Mesendoderm (in vitro differentiated cells): ENCODE results near the gene KDM6A. TPM values are rescaled to one million over a fixed set of nuclear protein-coding genes. Genes with fewer than 3 reads are reported as not detected.
"Not testable (repeated sequence)": the region's sequence is repeated elsewhere in the genome, so short reads cannot be mapped to it uniquely, and the experiment has no call there.

Experiments
- DNase-seq: peaks from one replicate; pipeline ENCODE4 v3.0.0; 2013
- H2AK5ac ChIP-seq: 2 replicates; pipeline ENCODE4 v1.6.1; 2013; ENCODE audit warnings: low read length, inconsistent platforms
- H2BK120ac ChIP-seq: 2 replicates; pipeline ENCODE4 v1.6.1; 2013; ENCODE audit warnings: low read depth, mild to moderate bottlenecking, low read length, moderate library complexity, mixed read lengths
- H2BK15ac ChIP-seq: replicated peaks from 2 replicates; pipeline ENCODE4 v1.6.1; 2013; ENCODE audit warnings: low read depth, mild to moderate bottlenecking, moderate library complexity
- H2BK5ac ChIP-seq: 2 replicates; pipeline ENCODE4 v1.6.1; 2013; ENCODE audit warnings: low read length, inconsistent platforms
- H3K18ac ChIP-seq: 2 replicates; pipeline ENCODE4 v1.6.1; 2013; ENCODE audit warnings: mild to moderate bottlenecking, low read length, mixed read lengths
- H3K23ac ChIP-seq: one replicate; pipeline ENCODE4 v1.6.1; 2013; ENCODE audit warnings: low read length
- H3K27ac ChIP-seq: 2 replicates; pipeline ENCODE4 v1.5.1; 2013; ENCODE audit warnings: low read depth, mild to moderate bottlenecking, inconsistent platforms, low read length, moderate library complexity
- H3K27me3 ChIP-seq: 2 replicates; pipeline ENCODE4 v1.6.1; 2013; ENCODE audit warnings: low read length, control low read depth, mild to moderate bottlenecking, inconsistent platforms; ENCODE audit not compliant: insufficient read depth, poor library complexity
- H3K36me3 ChIP-seq: 2 replicates; pipeline ENCODE4 v1.6.1; 2013; ENCODE audit warnings: low read length, inconsistent platforms; ENCODE audit not compliant: control insufficient read depth, insufficient read depth
- H3K4ac ChIP-seq: one replicate; pipeline ENCODE4 v1.6.1; 2013; ENCODE audit warnings: low read depth, mild to moderate bottlenecking, low read length, moderate library complexity
- H3K4me1 ChIP-seq: 2 replicates; pipeline ENCODE4 v1.6.1; 2013; ENCODE audit warnings: low read depth, low read length, inconsistent platforms; ENCODE audit not compliant: control insufficient read depth
- H3K4me2 ChIP-seq: 2 replicates; pipeline ENCODE4 v1.6.1; 2013; ENCODE audit warnings: low read length
- H3K4me3 ChIP-seq: 2 replicates; pipeline ENCODE4 v1.5.1; 2013; ENCODE audit warnings: mild to moderate bottlenecking, low read length
- H3K56ac ChIP-seq: one replicate; pipeline ENCODE4 v1.6.1; 2013; ENCODE audit warnings: low read length
- H3K79me1 ChIP-seq: 2 replicates; pipeline ENCODE4 v1.6.1; 2013; ENCODE audit warnings: low read length, inconsistent platforms
- H3K79me2 ChIP-seq: 2 replicates; pipeline ENCODE4 v1.6.1; 2013; ENCODE audit warnings: mild to moderate bottlenecking, low read length; ENCODE audit not compliant: control insufficient read depth, insufficient read depth
- H3K9ac ChIP-seq: 2 replicates; pipeline ENCODE4 v1.6.1; 2013; ENCODE audit warnings: low read length, inconsistent platforms
- H4K5ac ChIP-seq: one replicate; pipeline ENCODE4 v1.6.1; 2013; ENCODE audit warnings: low read length
- H4K8ac ChIP-seq: one replicate; pipeline ENCODE4 v1.6.1; 2013; ENCODE audit warnings: low read depth, mild to moderate bottlenecking, control low read depth, low read length, moderate library complexity
- WGBS: extraction: QIAGEN DNeasy Blood & Tissue Kit; methylation state at CpG from one replicate; pipeline ENCODE4 v1.1.7; 2013; ENCODE audit warnings: low lambda C conversion rate, missing lambda C conversion rate; ENCODE audit not compliant: insufficient coverage; ENCODE audit errors: extremely low coverage; 5-methylcytosine and 5-hydroxymethylcytosine counted together
- polyA plus RNA-seq, 2 experiments: library from polyadenylated mRNA; stranded (reverse); fragments of 200-250 nt; gene quantifications; one replicate each; pipeline ENCODE4 v1.2.3, GENCODE V29; 2013

Gene KDM6A
- polyA plus RNA-seq (2013, experiment 1 of 2) = 88.2 TPM
- 89.3 TPM for polyA plus RNA-seq (2013, experiment 2 of 2)

DNA sequence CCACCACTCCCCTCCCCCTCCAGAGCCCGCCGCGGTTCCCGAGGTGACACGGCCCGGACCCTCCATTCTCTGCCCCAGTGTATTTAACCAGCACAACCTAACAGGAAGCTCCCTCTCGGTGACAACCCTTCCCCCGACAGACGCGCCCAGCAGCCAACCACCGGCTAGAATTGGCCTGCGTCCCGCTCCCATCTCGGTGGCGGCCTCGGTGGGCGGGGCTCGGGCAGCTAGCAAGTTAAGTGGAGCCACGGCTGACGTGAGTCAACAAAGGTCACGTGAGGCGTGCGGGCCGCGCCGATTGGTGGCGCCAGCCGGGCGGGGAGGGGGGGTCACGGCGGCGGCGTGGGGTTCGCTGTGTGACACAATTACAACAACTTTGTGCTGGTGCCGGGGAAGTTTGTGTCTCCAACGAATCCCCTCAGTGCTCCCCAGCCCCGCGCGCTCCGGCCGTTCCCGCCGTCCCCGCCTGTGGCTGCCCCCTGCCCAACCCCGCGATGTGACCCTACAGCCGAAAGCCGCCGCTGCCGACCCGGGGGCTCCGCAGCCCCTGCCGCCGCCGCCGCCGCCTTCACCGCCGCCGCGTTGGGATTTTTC is at the start of gene KDM6A:
TSS of gene KDM6A (plus strand) at position 368 of the 594 bp plus-strand sequence. CDS start 364 bp downstream, outside the sequence.
- peak within 1 kb of the TSS; percentile 84 for H3K56ac ChIP-seq
- WGBS = no CpG with 5 or more reads among the region's 61 CpGs
- peak within 1 kb of the TSS; percentile 59 for H3K4me2 ChIP-seq
- H3K23ac ChIP-seq = no peak within 1 kb of the TSS
- H2BK120ac ChIP-seq = no peak within 1 kb of the TSS
- peaks cover 25% of the 10 kb centered on the region for H3K79me2 ChIP-seq
- no peaks in the 10 kb centered on the region for H3K79me1 ChIP-seq
- peak within 1 kb of the TSS; percentile 91 for H3K18ac ChIP-seq
- H2BK5ac ChIP-seq = no peak within 1 kb of the TSS
- H4K5ac ChIP-seq = no peak within 1 kb of the TSS
- no peak within 1 kb of the TSS for H2AK5ac ChIP-seq
- H4K8ac ChIP-seq = no peak within 1 kb of the TSS
- H3K4me1 ChIP-seq = no peaks in the 10 kb centered on the region
- H3K4me3 ChIP-seq = peak within 1 kb of the TSS; percentile 82
- DNase-seq = peak; percentile 98
- H3K27me3 ChIP-seq = no peaks in the 10 kb centered on the region
- no peak within 1 kb of the TSS for H2BK15ac ChIP-seq
- peak within 1 kb of the TSS; percentile 84 for H3K9ac ChIP-seq
- no peaks in the 10 kb centered on the region for H3K36me3 ChIP-seq
- peak within 1 kb of the TSS; percentile 97 for H3K4ac ChIP-seq
- H3K27ac ChIP-seq = peak within 1 kb of the TSS; percentile 84

DNA sequence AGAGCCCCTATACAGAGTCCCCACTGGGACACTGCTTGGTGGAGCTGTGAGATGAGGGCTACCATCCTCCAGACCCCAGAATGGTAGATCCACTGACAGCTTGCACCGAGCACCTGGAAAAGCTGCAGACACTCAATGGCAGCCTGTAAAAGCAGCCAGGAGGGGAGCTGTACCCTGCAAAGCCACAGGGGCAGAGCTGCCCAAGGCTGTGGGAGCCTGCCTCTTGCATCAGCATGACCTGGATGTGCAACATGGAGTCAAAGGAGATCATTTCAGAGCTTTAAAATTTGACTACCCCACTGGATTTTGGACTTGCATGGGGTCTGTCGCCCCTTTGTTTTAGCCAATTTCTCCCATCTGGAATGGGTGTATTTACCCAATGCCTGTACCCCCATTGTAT is 49.8 kb upstream of the KDM6A start:
- not testable (repeated sequence) for H3K23ac ChIP-seq, H3K4me3 ChIP-seq, H3K27ac ChIP-seq, H3K4me1 ChIP-seq, H4K5ac ChIP-seq, H2BK15ac ChIP-seq, H3K18ac ChIP-seq, H2BK5ac ChIP-seq, H2AK5ac ChIP-seq, H3K4me2 ChIP-seq, H4K8ac ChIP-seq, DNase-seq, H3K4ac ChIP-seq, H3K56ac ChIP-seq, H3K27me3 ChIP-seq, H3K79me1 ChIP-seq, H3K79me2 ChIP-seq, H3K9ac ChIP-seq, H2BK120ac ChIP-seq, H3K36me3 ChIP-seq
- WGBS = no CpG with 5 or more reads among the region's 2 CpGs

DNA sequence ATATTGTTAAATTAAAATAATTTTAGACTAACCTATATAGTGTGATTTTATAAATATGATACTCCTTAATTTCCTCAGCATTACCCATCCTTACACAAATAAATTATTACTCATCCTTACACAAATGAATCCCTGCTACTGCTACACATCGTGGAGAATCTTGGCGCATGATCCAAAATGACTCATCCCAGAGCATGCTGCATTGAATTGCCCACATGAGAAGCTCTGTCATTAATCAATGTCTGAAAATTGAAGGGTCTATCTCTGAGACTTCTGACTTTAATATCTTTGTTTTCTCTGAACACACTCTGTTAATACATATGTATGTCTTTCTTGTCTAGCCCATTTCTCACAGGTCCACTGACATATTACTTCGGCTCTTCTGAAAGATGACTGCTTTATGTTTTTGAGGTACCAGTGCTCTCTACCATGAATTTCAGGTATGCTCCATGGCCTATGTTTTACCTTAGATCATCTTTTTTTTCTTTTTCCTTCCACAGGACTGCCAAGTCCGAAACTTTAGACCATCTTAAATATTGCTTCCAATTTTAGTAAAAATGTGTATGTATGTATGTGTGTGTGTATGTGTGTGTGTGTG is 44.9 kb upstream of the KDM6A start:
- no peak overlapping the region for H3K4ac ChIP-seq
- no peak overlapping the region for H2BK15ac ChIP-seq
- no peak overlapping the region for H3K56ac ChIP-seq
- no peaks in the 10 kb centered on the region for H3K4me1 ChIP-seq
- no peak overlapping the region for H3K27ac ChIP-seq
- no peak overlapping the region for H3K4me3 ChIP-seq
- no CpG with 5 or more reads among the region's 4 CpGs for WGBS
- H3K79me2 ChIP-seq = no peaks in the 10 kb centered on the region
- H4K5ac ChIP-seq = no peak overlapping the region
- no peak overlapping the region for H2AK5ac ChIP-seq
- H3K36me3 ChIP-seq = no peaks in the 10 kb centered on the region
- DNase-seq = no peak
- no peak overlapping the region for H2BK120ac ChIP-seq
- no peak overlapping the region for H3K4me2 ChIP-seq
- no peak overlapping the region for H4K8ac ChIP-seq
- no peaks in the 10 kb centered on the region for H3K79me1 ChIP-seq
- no peak overlapping the region for H3K23ac ChIP-seq
- no peak overlapping the region for H2BK5ac ChIP-seq
- H3K9ac ChIP-seq = no peak overlapping the region
- H3K18ac ChIP-seq = no peak overlapping the region
- no peaks in the 10 kb centered on the region for H3K27me3 ChIP-seq

DNA sequence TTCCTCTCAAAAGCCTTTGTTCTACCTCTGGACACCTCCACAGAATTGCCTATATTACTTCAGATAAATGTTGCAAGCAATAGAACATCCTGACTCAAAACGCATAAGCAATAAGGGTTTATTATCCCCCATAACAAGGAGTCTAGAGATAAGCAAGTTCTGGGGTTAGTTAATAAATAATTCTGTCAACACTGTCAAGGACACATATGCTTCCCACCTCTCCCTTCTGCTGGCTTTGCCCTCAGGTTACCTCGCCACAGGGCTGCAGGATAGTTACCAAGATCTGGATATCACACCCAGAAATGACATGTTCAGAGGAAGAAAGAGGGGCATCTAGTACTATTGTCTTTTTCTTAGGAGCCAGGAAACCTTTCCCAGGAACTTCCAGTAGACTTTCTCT is 43.2 kb upstream of the KDM6A start:
- no peak overlapping the region for H2BK5ac ChIP-seq
- no peak overlapping the region for H3K27ac ChIP-seq
- no peak overlapping the region for H2AK5ac ChIP-seq
- no peaks in the 10 kb centered on the region for H3K4me1 ChIP-seq
- H3K79me2 ChIP-seq = no peaks in the 10 kb centered on the region
- H3K4ac ChIP-seq = no peak overlapping the region
- no peak overlapping the region for H4K8ac ChIP-seq
- WGBS = no CpG with 5 or more reads among the region's 2 CpGs
- no peak overlapping the region for H2BK120ac ChIP-seq
- H3K36me3 ChIP-seq = no peaks in the 10 kb centered on the region
- no peak overlapping the region for H4K5ac ChIP-seq
- H3K9ac ChIP-seq = no peak overlapping the region
- H3K79me1 ChIP-seq = no peaks in the 10 kb centered on the region
- no peak overlapping the region for H2BK15ac ChIP-seq
- no peak overlapping the region for H3K23ac ChIP-seq
- H3K18ac ChIP-seq = no peak overlapping the region
- no peak overlapping the region for H3K4me2 ChIP-seq
- DNase-seq = no peak
- H3K56ac ChIP-seq = no peak overlapping the region
- H3K4me3 ChIP-seq = no peak overlapping the region
- no peaks in the 10 kb centered on the region for H3K27me3 ChIP-seq

DNA sequence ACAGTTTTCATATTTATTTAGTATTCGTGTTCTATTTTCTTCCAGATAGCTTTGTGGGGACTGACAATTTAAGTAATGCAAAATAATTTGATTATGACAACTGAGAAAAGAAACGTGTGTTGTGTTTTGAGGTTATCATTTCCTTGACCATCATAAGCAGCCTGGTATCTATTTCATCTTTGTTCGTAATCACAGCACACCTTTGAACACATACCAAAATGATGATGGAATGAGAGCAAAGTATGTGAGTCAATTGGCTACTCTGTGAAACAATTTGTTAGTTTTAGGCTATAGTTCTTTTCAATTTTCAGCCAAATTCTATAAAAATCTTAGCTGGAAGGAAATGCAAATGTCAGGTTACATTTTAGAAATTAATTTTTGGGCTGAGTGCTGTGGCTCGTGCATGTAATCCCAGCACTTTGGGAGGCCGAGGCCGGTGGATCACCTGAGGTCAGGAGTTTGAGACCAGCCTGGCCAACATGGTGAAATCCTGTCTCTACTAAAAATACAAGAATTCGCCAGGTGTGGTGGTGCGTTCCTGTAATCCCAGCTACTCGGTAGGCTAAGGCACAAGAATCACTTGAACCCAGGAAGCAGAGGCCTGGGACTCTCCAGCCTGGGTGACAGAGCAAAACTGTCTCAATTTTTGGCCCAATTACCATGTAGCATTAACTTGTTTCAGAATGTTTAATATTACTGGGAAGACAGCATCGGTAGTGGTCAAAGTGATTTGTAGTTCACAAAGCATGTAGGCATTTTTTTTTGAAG is 30.3 kb upstream of the KDM6A start:
- H3K27ac ChIP-seq = no peak overlapping the region
- no peak overlapping the region for H2AK5ac ChIP-seq
- H4K8ac ChIP-seq = no peak overlapping the region
- no peak overlapping the region for H3K4ac ChIP-seq
- no peaks in the 10 kb centered on the region for H3K4me1 ChIP-seq
- H4K5ac ChIP-seq = no peak overlapping the region
- H2BK5ac ChIP-seq = no peak overlapping the region
- no peak overlapping the region for H3K4me2 ChIP-seq
- H3K4me3 ChIP-seq = no peak overlapping the region
- H3K23ac ChIP-seq = no peak overlapping the region
- no peak for DNase-seq
- H3K56ac ChIP-seq = no peak overlapping the region
- H3K79me2 ChIP-seq = no peaks in the 10 kb centered on the region
- no peak overlapping the region for H2BK120ac ChIP-seq
- H3K36me3 ChIP-seq = no peaks in the 10 kb centered on the region
- WGBS = no CpG with 5 or more reads among the region's 10 CpGs
- no peak overlapping the region for H3K9ac ChIP-seq
- H3K18ac ChIP-seq = no peak overlapping the region
- H2BK15ac ChIP-seq = no peak overlapping the region
- H3K27me3 ChIP-seq = no peaks in the 10 kb centered on the region
- H3K79me1 ChIP-seq = no peaks in the 10 kb centered on the region
